ENCODE measurements around the gene UQCR10. TPM values are rescaled to one million over a fixed set of nuclear protein-coding genes. Genes with fewer than 3 reads are reported as not detected.

The UQCR10 gene
- total RNA-seq, 2 experiments from 2014 or later, result 83.6 to 84.2 TPM

DNA sequence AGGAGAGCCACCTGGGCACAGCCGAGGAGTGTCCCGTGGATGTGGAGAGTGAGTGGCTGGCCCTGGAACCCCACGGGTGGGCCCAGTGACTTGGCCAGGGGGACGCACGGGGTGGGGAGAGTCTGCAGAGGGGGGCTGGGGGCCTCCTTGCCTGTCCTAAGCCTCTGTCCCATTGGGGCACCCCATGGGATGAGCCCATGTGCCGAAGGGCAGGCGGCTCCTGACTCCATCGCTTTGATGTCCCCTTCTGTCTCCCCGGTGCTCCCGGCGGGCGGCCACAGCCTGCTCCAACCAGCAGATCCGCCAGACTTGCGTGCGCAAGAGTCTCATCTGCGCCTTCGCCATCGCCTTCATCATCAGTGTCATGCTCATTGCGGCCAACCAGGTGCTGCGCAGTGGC lies 38.0 kb upstream of the UQCR10 start:
- ATAC-seq (ENCODE audit: low read depth), result no peak
- POLR2A ChIA-PET, result no interaction called here

DNA sequence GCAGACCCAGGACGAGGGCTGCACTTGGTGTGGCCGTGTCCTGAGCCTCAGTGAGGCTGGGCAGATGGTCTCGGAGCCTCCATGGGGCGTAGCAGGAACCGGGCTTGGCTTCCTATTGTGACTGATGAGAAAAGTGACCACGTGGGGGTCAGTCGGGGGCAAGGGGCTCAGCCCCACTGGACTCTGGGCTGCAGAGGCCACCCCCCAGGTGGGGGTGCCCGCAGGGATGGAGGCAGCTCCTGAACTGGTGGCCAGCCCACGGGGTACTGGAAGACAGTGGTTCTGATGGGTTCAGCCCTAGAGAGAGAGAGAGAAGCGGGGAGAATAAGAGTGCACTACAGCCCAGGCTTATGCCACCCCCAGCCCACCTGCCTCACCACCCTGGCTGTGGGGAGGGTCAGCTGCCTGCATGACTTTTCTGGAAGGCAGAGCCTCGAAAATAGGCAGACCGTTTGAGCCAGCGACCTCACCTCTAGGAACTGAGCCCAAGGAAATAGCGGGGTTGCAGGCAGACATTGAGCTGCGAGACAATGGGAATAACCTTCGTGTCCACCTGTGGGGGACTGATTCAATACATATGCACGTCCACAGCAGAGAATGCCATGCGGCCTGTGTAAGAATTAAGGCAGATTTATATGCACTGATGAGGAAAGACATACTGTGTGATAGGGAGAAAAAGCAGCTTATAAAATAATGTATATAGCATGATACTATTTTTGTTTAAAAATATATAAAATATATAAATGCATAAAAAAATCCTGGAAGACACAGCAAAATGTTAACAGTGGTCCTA lies 35.9 kb upstream of the UQCR10 start:
- H3K4me1 Mint-ChIP-seq, result no peaks in the 10 kb centered on the region
- no peak for ATAC-seq (ENCODE audit: low read depth)
- POLR2A ChIA-PET, result no interaction called here

More for the DNA sequence above, 38.0 kb upstream of the UQCR10 start:
- Mint-ChIP-seq H3K27ac (no peak overlapping the region), H3K27me3 (peaks cover 5% of the 10 kb centered on the region), H3K4me3 (no peak overlapping the region), H3K36me3 (no peaks in the 10 kb centered on the region), H3K9me3 (no peaks in the 10 kb centered on the region), H3K4me1 (no peaks in the 10 kb centered on the region)
- no peak for DNase-seq

DNA sequence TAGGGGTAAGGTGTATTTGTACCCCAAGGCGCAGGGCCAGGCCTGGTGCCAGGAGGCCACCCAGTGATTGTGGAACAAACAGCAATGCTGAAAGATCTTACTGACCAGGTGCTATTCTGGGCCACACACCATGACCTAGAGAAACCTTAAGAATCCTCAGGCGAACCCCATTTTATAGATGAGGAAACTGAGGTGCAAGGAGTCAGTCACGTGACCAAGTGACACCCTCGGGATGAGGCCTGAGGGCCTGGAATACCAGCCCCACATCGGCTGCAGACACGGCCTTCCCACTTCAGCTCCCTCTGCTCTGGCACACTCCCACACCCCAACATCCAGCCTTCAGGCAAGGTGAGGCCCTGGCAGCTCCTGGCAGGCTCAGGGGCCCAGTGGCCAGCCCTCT lies 34.3 kb upstream of the UQCR10 start:
- ATAC-seq (ENCODE audit: low read depth) (no peak), DNase-seq (no peak)
- POLR2A ChIA-PET, result interaction anchor here (0.7 kb wide), 1 partner anchor 17 kb away, joined by 6 read pairs; no protein-coding TSS in a partner anchor
- no peaks in the 10 kb centered on the region for H3K36me3 Mint-ChIP-seq
- no peaks in the 10 kb centered on the region for H3K27me3 Mint-ChIP-seq
- no peak overlapping the region for H3K27ac Mint-ChIP-seq
- H3K9me3 Mint-ChIP-seq, result no peaks in the 10 kb centered on the region
- no peak overlapping the region for H3K4me3 Mint-ChIP-seq
- no peaks in the 10 kb centered on the region for H3K4me1 Mint-ChIP-seq

More for the DNA sequence above, 35.9 kb upstream of the UQCR10 start:
- no peak for DNase-seq
- Mint-ChIP-seq H3K36me3 (no peaks in the 10 kb centered on the region), H3K27me3 (no peaks in the 10 kb centered on the region), H3K27ac (no peak overlapping the region), H3K9me3 (no peaks in the 10 kb centered on the region), H3K4me3 (no peak overlapping the region)

DNA sequence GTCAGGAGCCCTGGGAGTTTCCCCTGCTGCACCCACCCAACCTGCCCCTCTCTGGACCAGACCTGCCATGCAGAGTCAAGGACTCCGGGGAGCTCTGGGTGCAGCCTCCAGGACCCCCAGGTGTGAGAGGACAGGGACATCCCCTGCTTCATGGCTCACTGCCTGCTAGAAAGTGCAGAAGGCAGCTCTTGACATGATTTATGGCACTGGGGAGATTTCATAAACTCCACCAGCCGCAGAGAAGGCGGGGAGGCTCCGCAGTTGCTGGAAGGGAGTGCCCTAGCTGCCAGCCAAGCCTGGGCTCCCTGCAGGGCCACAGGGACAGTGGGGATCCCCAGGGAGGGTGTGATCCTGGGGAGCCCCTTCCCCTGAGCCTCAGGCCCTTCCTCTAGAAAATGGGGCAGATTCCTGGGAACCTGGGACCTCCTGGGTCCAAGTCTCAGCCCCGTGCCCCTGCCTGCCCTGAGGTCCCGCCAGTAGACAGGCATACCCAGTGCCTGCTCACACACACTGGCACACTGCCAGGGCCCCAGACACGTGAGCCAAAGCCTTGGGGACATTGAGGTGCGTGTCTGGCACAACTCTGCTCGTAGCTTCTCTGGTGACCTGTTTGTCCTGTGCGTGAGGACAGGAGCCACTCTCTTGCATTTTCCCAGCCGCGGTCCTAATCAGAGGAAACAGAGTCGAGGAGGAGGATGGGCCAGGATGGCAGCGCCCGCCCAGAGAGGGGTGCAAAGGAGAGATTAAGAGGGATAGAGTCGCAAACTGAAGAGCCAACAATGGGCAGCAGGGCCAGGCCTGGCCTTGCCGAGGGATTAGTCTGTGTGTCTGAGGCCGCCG lies 33.6 kb upstream of the UQCR10 start:
- no peak for DNase-seq
- no peak overlapping the region for H3K27ac Mint-ChIP-seq

DNA sequence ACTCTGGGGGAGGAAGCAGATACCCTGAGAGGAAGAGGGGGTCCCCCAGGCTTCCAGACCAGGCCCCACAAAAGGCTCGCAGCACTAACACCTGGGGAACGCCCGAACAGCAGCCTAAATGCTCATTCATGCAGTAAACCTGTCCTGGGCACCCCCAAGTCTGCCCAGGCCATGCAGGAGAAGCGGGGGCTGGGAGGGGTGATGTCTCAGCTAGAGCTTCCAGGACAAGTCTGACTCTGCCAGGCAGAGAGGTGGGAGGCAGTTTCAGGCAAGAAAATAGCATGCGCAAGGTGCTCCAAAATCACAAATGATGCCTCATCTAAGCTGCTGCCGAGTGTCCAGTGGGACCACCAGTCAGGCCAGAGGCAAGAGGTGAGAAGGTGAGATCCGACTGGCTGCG lies 32.8 kb upstream of the UQCR10 start:
- H3K27ac Mint-ChIP-seq, result no peak overlapping the region
- H3K36me3 Mint-ChIP-seq, result no peaks in the 10 kb centered on the region
- DNase-seq, result no peak
- POLR2A ChIA-PET, result no interaction called here
- no peak overlapping the region for H3K4me3 Mint-ChIP-seq
- H3K27me3 Mint-ChIP-seq, result no peaks in the 10 kb centered on the region
- no peaks in the 10 kb centered on the region for H3K9me3 Mint-ChIP-seq
- no peak for ATAC-seq (ENCODE audit: low read depth)
- H3K4me1 Mint-ChIP-seq, result no peaks in the 10 kb centered on the region

More for the DNA sequence above, 33.6 kb upstream of the UQCR10 start:
- POLR2A ChIA-PET, result no interaction called here
- Mint-ChIP-seq H3K27me3 (no peaks in the 10 kb centered on the region), H3K4me3 (no peak overlapping the region), H3K36me3 (no peaks in the 10 kb centered on the region), H3K4me1 (no peaks in the 10 kb centered on the region), H3K9me3 (no peaks in the 10 kb centered on the region)
- no peak for ATAC-seq (ENCODE audit: low read depth)

DNA sequence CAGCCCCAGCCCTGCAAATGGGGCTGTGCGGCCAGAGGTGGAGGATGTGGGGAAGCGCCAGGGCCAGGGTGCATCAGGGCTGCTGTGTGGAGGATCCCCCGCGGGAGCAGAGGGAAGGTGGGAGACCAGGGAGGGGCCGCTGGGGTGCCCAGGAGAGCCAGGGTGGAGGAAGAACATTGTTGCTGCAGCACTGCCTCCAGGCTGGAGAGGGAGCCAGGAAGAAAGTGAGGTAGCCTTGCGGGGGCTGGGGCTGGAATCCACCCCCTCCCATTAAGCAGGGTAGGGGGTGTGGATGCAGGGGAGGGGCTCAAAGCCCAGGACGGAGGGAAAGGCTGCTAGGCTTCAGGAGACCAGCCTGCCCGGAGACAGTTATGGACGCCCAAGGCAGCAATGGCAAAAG lies 32.3 kb upstream of the UQCR10 start:
- H3K36me3 Mint-ChIP-seq, result no peaks in the 10 kb centered on the region
- H3K27me3 Mint-ChIP-seq, result no peaks in the 10 kb centered on the region
- no peak overlapping the region for H3K4me3 Mint-ChIP-seq
- no peaks in the 10 kb centered on the region for H3K4me1 Mint-ChIP-seq
- no peak overlapping the region for H3K27ac Mint-ChIP-seq
- DNase-seq (no peak), ATAC-seq (ENCODE audit: low read depth) (no peak)
- POLR2A ChIA-PET, result no interaction called here
- no peaks in the 10 kb centered on the region for H3K9me3 Mint-ChIP-seq

DNA sequence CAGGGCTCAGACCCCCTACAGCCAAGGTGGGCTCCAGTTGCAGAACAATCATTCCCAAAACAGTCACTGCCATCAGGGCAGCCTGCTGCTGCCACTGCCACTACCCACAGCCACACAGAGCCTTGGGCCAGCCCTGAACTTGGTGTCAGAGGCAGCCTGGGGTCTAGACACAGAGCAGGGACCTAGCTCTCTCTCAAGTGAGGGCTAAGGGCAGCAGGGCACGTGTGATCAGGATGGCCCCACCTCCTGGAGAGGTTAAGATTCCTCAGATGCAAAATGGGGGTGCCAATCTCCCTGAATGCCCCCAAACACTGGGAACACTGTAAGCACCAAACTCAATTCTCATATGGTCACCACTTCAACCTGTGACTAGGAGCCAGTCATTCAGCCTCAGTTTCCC lies 31.8 kb upstream of the UQCR10 start:
- Mint-ChIP-seq H3K27ac (no peak overlapping the region), H3K9me3 (no peaks in the 10 kb centered on the region), H3K36me3 (no peaks in the 10 kb centered on the region), H3K4me1 (no peaks in the 10 kb centered on the region), H3K4me3 (no peak overlapping the region), H3K27me3 (no peaks in the 10 kb centered on the region)
- POLR2A ChIA-PET, result no interaction called here
- no peak for ATAC-seq (ENCODE audit: low read depth)
- no peak for DNase-seq

DNA sequence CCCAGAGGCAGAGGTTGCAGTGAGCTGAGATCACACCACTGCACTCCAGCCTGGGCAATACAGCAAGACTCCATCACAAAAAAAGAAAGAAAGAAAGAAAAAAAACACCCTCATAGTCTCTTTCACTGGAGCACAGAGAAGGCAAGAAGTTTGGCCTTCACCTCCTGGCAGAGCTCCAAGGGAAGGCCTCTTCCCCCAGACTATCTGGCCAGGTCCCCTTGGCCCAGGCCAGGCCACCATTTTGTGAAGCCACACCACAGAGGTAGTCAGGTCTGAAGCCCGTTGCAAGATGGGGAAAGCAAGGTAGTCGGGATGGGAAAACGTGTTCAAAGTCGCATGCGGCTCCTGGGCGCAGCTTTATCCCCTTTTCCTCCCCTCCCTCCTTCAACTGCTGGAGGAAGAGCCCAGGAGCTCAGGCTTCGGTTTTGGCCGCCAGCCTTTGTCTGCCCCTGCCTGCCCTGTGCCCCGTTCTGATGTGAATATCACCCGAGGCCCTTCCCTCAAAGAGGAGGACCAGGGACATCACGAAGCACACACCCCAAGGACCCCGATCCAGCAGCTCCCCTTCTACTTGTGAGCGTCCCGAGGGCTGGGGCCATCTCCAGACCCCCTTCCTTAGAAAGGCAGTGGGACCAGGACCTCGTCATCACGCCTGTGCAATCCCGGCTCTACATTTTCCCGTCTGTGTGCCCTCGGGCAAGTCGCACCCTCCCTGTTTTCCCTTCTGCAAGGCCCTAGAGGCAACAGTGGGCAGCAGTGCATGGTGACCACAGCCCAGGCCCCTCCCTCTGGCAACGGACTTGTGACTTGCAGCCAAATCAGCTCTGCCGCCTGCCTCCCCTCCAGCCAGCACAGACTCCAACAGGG lies 29.7 kb upstream of the UQCR10 start:
- no peak for ATAC-seq (ENCODE audit: low read depth)
- DNase-seq, result no peak
- peaks cover 6% of the 10 kb centered on the region for H3K4me1 Mint-ChIP-seq
- no peak overlapping the region for H3K27ac Mint-ChIP-seq
- peaks cover 7% of the 10 kb centered on the region for H3K36me3 Mint-ChIP-seq
- POLR2A ChIA-PET, result no interaction called here
- H3K4me3 Mint-ChIP-seq, result no peak overlapping the region
- no peaks in the 10 kb centered on the region for H3K9me3 Mint-ChIP-seq
- no peaks in the 10 kb centered on the region for H3K27me3 Mint-ChIP-seq

DNA sequence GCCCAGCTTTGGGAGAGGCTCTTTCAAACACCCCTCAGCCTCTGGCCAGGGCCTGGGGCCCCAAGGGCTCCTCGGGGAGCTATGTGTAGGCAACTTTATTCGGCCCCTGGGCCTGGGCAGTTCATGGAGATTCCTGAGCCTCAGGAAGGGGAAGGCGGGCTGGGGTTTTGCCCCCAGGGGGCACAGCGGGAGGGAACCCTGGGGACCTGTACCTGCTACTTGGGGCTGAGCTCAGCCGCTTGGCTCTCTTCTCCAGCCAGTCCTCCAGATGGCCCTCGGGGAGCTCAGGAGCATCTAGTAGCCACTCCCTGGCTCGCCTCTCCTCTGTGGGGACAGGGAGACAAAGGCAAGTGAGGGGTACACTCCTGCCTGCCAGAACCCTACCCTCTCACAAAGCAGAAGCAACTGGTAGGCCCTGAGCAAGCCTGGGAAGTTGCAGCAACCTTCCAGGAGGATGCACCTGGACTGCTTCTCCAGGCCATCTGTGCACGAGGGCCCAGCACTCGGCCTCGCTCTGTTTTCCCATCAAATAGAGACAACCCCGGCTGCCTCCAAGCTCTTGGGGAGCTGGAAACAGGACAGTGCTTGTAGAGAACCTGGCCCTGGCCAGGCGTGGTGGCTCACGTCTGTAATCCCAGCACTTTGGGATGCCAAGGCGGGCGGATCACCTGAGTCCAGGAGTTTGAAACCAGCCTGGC lies 28.9 kb upstream of the UQCR10 start:
- POLR2A ChIA-PET, result no interaction called here
- DNase-seq, result no peak
- Mint-ChIP-seq H3K4me3 (no peak overlapping the region), H3K27ac (no peak overlapping the region), H3K4me1 (peaks cover 6% of the 10 kb centered on the region), H3K9me3 (no peaks in the 10 kb centered on the region), H3K36me3 (peaks cover 7% of the 10 kb centered on the region), H3K27me3 (no peaks in the 10 kb centered on the region)
- ATAC-seq (ENCODE audit: low read depth), result no peak

DNA sequence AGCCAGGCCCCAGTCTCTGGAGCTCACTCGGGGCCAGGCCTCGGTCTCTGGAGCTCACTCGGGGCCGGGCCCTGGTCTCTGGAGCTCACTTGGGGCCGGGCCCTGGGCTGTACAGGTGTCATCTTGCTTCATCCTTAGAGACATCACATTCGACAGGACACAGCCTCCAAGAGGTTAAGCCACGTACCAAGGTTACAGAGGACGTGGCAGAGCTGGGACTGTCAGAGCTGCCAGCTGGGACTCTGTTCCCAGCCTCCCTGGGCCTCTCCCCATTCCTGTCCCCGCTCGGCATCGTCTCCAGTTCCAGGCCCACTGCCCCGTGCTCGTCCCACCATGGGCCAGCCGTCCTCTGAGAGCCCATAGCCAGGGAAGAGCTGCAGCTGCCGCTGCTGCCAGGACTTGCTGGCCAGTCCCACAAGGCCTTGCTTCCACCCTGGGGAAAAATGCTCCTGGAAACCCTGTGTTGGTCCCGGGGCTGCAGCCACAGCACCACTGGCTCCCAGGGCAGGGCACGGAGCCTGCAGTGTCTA lies 27.8 kb upstream of the UQCR10 start:
- Mint-ChIP-seq H3K36me3 (peaks cover 7% of the 10 kb centered on the region), H3K27me3 (no peaks in the 10 kb centered on the region), H3K4me1 (peaks cover 6% of the 10 kb centered on the region), H3K27ac (no peak overlapping the region), H3K9me3 (no peaks in the 10 kb centered on the region), H3K4me3 (no peak overlapping the region)
- POLR2A ChIA-PET, result no interaction called here
- DNase-seq (no peak), ATAC-seq (ENCODE audit: low read depth) (no peak)

DNA sequence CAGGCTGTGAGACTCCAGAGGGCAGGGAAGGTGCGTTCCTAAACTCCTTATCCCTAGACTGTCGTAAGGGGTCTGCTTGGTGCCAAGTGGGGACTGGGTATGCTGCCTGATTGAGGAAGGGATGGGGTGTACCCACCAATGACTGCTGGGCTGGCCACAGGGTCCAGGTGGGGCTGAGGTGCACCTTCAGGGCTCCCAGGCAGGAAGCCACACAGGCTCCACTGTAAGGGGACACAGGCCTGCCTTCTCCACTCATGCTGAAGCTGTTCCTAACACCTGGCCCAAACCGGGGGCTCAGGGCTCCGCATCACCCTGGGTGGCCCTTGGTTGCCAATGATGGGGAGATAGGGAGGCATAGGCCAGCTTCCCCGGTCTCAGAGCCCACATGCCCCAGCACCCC lies 27.0 kb upstream of the UQCR10 start:
- Mint-ChIP-seq H3K27me3 (no peaks in the 10 kb centered on the region), H3K36me3 (peaks cover 7% of the 10 kb centered on the region), H3K4me1 (peaks cover 6% of the 10 kb centered on the region), H3K9me3 (no peaks in the 10 kb centered on the region), H3K27ac (no peak overlapping the region), H3K4me3 (no peak overlapping the region)
- DNase-seq, result no peak
- POLR2A ChIA-PET, result no interaction called here
- ATAC-seq (ENCODE audit: low read depth), result no peak

DNA sequence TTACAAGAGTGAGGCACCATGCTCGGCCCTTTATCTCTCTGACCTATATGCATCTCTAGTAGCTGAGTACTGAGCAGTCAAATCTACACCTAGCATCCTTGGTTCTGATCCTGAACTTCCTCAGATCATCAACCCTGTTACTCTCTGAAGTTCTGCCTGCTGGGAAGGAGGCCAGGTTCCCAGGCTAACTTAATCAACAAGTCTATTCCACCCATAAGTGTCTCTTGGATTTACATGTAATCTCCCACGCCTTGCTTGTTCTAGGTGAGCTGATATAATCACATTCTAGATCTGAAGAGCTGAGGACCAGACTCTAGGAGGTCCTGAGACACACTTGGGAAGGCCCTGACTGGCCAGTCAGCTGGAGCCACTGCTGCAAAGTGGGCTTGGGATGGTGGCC lies 25.2 kb upstream of the UQCR10 start:
- DNase-seq (no peak), ATAC-seq (ENCODE audit: low read depth) (no peak)
- no peaks in the 10 kb centered on the region for H3K9me3 Mint-ChIP-seq
- peaks cover 6% of the 10 kb centered on the region for H3K4me1 Mint-ChIP-seq
- no peak overlapping the region for H3K27ac Mint-ChIP-seq
- POLR2A ChIA-PET, result interaction anchor here (0.6 to 1.3 kb wide), 2 partner anchors 25 to 42 kb away, joined by 3 to 4 read pairs; partner anchors contain the start of genes UQCR10 and ZMAT5
- H3K27me3 Mint-ChIP-seq, result no peaks in the 10 kb centered on the region
- peaks cover 7% of the 10 kb centered on the region for H3K36me3 Mint-ChIP-seq
- no peak overlapping the region for H3K4me3 Mint-ChIP-seq
